GM23248 (cell line): ENCODE data around the gene TMEM14C.

Experiments used
- EZH2 ChIP-seq: fragments of 200-600 bp; sonication (generic); IDR thresholded peaks from 2 replicates; pipeline ENCODE4 v1.6.1; 2018; ENCODE audit warnings: antibody characterized with exemption, mild to moderate bottlenecking; ENCODE audit not compliant: insufficient read depth, poor library complexity, severe bottlenecking
- EZH2phosphoT487 ChIP-seq: fragments of 200-600 bp; sonication (generic); IDR thresholded peaks from 2 replicates; pipeline ENCODE4 v1.6.1; 2018; ENCODE audit warnings: antibody characterized with exemption, moderate library complexity, mild to moderate bottlenecking, low read depth; ENCODE audit not compliant: insufficient read depth

- TF ChIP-seq EZH2, result no peak
- TF ChIP-seq EZH2phosphoT487, result no peak
Measured at GRCh38 chr6:10713962-10714361, 8.9 kb upstream of the TMEM14C start.
